GM12891 (cell line): ENCODE measurements around the gene WT1.

Source experiments
- PAX5 ChIP-seq: IDR thresholded peaks from 2 replicates; pipeline ENCODE4 v1.6.1; 2011; ENCODE audit warnings: low read length, moderate library complexity, mild to moderate bottlenecking; ENCODE audit not compliant: insufficient read depth, severe bottlenecking
- POLR2A ChIP-seq: IDR thresholded peaks from 2 replicates; pipeline ENCODE4 v1.6.1; 2011; ENCODE audit warnings: low read depth, low read length, control low read depth
- POLR2AphosphoS5 ChIP-seq: IDR thresholded peaks from 2 replicates; pipeline ENCODE4 v1.6.1; 2011; ENCODE audit warnings: low read depth, low read length, control low read depth
- POU2F2 ChIP-seq: IDR thresholded peaks from 2 replicates; pipeline ENCODE4 v1.6.1; 2011; ENCODE audit warnings: low read depth, mild to moderate bottlenecking, control low read depth, low read length, moderate library complexity
- SPI1 ChIP-seq: IDR thresholded peaks from 2 replicates; pipeline ENCODE4 v1.6.1; 2011; ENCODE audit warnings: low read depth, low read length, control low read depth
- TAF1 ChIP-seq: IDR thresholded peaks from 2 replicates; pipeline ENCODE4 v1.6.1; 2011; ENCODE audit warnings: low read depth, low read length, control low read depth

- no peak for TF ChIP-seq POLR2A
- no peak for TF ChIP-seq TAF1
- TF ChIP-seq POLR2AphosphoS5, result no peak
- no peak for TF ChIP-seq SPI1
- TF ChIP-seq POU2F2, result no peak
- no peak for TF ChIP-seq PAX5
These were observed 43.9 kb downstream of the WT1 start for GRCh38 chr11:32391479-32391878.
